HEK293T (cell line): ENCODE data around the gene SLCO3A1.

ENCODE experiments used
- CTCF ChIA-PET: fragments of 350-600 bp; formaldehyde crosslinking; extraction: SDS; loops from one replicate; lab custom pipeline; 2021; ENCODE audit warnings: antibody characterized with exemption, inconsistent platforms; lab: Yijun Ruan, JAX
- POLR2A ChIA-PET: fragments of 350-600 bp; formaldehyde crosslinking; extraction: SDS; loops from one replicate; lab custom pipeline; 2020; ENCODE audit warnings: antibody characterized with exemption, inconsistent platforms; lab: Yijun Ruan, JAX
- DNase-seq: peaks from one replicate; pipeline ENCODE4 v3.0.0; 2012; ENCODE audit warnings: mixed read lengths; ENCODE audit errors: extremely low spot score
- ARNT ChIP-seq: fragments of 450-650 bp; IDR thresholded peaks from 2 replicates; pipeline ENCODE4 v1.6.1; 2017; ENCODE audit warnings: mild to moderate bottlenecking
- BHLHE40 ChIP-seq: fragments of 450-650 bp; IDR thresholded peaks from 2 replicates; pipeline ENCODE4 v1.6.1; 2016; ENCODE audit warnings: mild to moderate bottlenecking, moderate library complexity, borderline replicate concordance
- CTBP1 ChIP-seq: fragments of 450-650 bp; IDR thresholded peaks from 2 replicates; pipeline ENCODE4 v1.6.1; 2016; ENCODE audit warnings: borderline replicate concordance
- ELF4 ChIP-seq: fragments of 450-650 bp; IDR thresholded peaks from 2 replicates; pipeline ENCODE4 v1.6.1; 2017; ENCODE audit warnings: antibody characterized with exemption
- FOXA1 ChIP-seq: fragments of 450-650 bp; IDR thresholded peaks from 2 replicates; pipeline ENCODE4 v1.6.1; 2016; ENCODE audit warnings: mild to moderate bottlenecking
- FOXK2 ChIP-seq: fragments of 450-650 bp; IDR thresholded peaks from 2 replicates; pipeline ENCODE4 v1.6.1; 2016; ENCODE audit warnings: mild to moderate bottlenecking
- FOXM1 ChIP-seq: fragments of 450-650 bp; IDR thresholded peaks from 2 replicates; pipeline ENCODE4 v1.6.1; 2017; ENCODE audit warnings: mild to moderate bottlenecking, borderline replicate concordance
- HDGF ChIP-seq: fragments of 450-650 bp; IDR thresholded peaks from 2 replicates; pipeline ENCODE4 v1.6.1; 2017; ENCODE audit warnings: antibody characterized with exemption, borderline replicate concordance
- L3MBTL2 ChIP-seq: fragments of 450-650 bp; conservative IDR thresholded peaks from 2 replicates; pipeline ENCODE4 v1.6.1; 2016; ENCODE audit warnings: mild to moderate bottlenecking
- LEF1 ChIP-seq: fragments of 450-650 bp; IDR thresholded peaks from 2 replicates; pipeline ENCODE4 v1.6.1; 2017; ENCODE audit warnings: mild to moderate bottlenecking, borderline replicate concordance
- NFRKB ChIP-seq: fragments of 450-650 bp; IDR thresholded peaks from 2 replicates; pipeline ENCODE4 v1.6.1; 2016; ENCODE audit warnings: mild to moderate bottlenecking, moderate library complexity
- SP1 ChIP-seq: fragments of 450-650 bp; IDR thresholded peaks from 2 replicates; pipeline ENCODE4 v1.6.1; 2017
- SUZ12 ChIP-seq: fragments of 450-650 bp; IDR thresholded peaks from 2 replicates; pipeline ENCODE4 v1.6.1; 2016; ENCODE audit warnings: mild to moderate bottlenecking
- TARDBP ChIP-seq: fragments of 450-650 bp; IDR thresholded peaks from 2 replicates; pipeline ENCODE4 v1.6.1; 2016
- ZNF384 ChIP-seq: fragments of 450-650 bp; IDR thresholded peaks from 2 replicates; pipeline ENCODE4 v1.6.1; 2016
- TF ChIP-seq, protein P1 (sequence below): fragments of 450-650 bp; IDR thresholded peaks from 2 replicates; pipeline ENCODE4 v1.6.1; 2016

Gene SLCO3A1

DNA sequence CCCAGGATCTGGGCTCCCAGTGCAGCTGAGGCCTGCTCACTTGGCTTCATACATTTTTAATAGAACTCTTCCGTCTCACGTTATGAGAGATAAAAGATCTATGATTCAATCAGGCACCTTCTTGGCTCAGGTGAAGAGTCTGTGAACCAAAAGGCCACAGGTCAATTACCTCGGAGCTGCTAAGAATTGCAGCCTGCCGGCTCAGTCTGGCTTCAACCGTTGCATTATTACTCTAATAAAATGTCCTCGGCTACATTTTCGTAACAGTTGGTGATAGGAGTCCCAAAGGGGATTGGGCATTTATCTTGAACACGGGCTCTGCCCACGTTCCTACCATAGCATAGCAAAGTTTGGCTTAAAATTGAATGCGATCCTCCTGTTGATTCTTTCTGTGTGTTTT is 176.3 kb downstream of the SLCO3A1 start:
- ChIA-PET CTCF (no interaction called here), POLR2A (no interaction called here)
- TF ChIP-seq FOXA1 = no peak
- no peak for TF ChIP-seq FOXM1
- no peak for TF ChIP-seq SUZ12
- TF ChIP-seq ELF4 = no peak
- TF ChIP-seq FOXK2 = no peak
- no peak for TF ChIP-seq SP1
- no peak for TF ChIP-seq LEF1
- TF ChIP-seq CTBP1 = no peak
- TF ChIP-seq, protein P1, sequence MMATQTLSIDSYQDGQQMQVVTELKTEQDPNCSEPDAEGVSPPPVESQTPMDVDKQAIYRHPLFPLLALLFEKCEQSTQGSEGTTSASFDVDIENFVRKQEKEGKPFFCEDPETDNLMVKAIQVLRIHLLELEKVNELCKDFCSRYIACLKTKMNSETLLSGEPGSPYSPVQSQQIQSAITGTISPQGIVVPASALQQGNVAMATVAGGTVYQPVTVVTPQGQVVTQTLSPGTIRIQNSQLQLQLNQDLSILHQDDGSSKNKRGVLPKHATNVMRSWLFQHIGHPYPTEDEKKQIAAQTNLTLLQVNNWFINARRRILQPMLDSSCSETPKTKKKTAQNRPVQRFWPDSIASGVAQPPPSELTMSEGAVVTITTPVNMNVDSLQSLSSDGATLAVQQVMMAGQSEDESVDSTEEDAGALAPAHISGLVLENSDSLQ = no peak
- no peak for TF ChIP-seq ZNF384
- TF ChIP-seq TARDBP = no peak
- no peak for TF ChIP-seq NFRKB
- TF ChIP-seq BHLHE40 = no peak
- no peak for TF ChIP-seq ARNT
- TF ChIP-seq L3MBTL2 = no peak
- no peak for DNase-seq

DNA sequence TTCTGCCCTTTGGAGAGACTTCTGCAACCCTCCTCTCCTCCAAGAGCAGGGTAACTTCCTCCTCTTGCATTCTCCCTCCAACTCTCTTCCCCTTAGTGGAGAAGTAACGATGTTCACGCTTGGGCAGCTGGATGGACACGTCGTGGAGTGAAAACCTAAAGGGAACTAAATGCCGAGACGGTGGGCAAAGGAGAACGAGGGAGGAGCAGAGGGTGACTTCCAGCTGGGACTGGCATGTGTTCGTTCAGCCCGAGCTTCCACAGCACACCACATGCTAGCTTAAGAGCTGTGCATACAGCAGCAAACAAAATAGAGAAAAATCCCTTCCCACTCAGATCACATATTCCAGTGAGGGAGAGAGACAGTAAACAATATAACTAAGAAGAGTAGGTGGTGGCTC is 179.8 kb downstream of the SLCO3A1 start:
- no peak for DNase-seq
- ChIA-PET POLR2A (no interaction called here), CTCF (no interaction called here)
- TF ChIP-seq ARNT = no peak
- TF ChIP-seq FOXM1 = no peak
- no peak for TF ChIP-seq SP1
- no peak for TF ChIP-seq L3MBTL2
- no peak for TF ChIP-seq ZNF384
- TF ChIP-seq SUZ12 = no peak
- TF ChIP-seq TARDBP = no peak
- no peak for TF ChIP-seq FOXK2
- TF ChIP-seq LEF1 = no peak
- TF ChIP-seq HDGF = no peak
- TF ChIP-seq CTBP1 = no peak
- TF ChIP-seq NFRKB = no peak
- no peak for TF ChIP-seq ELF4
- TF ChIP-seq FOXA1 = no peak
- TF ChIP-seq BHLHE40 = no peak
- TF ChIP-seq, protein P1 = no peak

DNA sequence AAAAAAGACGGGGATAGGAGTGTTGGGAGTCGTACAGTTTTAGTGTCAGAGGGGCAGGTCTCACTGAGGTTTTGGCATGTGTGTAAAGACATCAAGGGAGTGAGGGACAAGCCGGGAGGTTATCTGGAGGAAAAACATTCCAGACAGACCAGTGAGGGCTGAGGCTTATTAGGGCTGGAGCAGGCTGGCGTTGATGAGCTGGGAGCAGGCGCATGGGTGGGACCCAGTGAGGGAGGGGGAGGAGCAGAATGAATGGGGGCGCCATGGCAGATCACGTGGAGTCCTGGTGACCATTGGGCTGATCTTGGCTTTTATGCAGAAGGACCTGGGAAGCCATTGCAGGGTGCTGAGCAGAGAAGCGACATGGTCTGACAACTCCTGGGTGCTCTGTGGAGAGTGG is 180.2 kb downstream of the SLCO3A1 start:
- ChIA-PET CTCF (no interaction called here), POLR2A (no interaction called here)
- no peak for TF ChIP-seq SP1
- DNase-seq = no peak

DNA sequence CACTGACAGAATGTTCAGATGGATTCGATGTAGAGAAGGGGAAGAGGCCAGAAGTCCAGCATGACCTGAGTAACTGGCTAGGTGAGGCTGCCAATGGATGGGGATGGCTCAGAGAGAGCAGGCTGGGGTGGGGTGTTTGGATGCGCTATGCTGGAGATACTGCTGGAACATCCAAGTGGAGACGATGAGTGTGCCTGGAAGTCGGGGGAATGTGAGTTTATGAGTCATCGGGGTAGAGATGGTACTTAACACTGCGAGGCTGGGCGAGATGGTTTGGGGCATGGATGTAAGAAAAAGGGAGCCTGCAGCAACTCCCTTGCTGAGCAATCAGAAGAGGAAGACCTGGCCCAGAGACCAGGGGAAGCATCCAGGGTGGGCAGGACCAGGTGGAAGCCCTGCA is 180.7 kb downstream of the SLCO3A1 start:
- ChIA-PET CTCF (no interaction called here), POLR2A (no interaction called here)
- DNase-seq = no peak
- no peak for TF ChIP-seq ZNF384
- no peak for TF ChIP-seq BHLHE40
- TF ChIP-seq SUZ12 = no peak

DNA sequence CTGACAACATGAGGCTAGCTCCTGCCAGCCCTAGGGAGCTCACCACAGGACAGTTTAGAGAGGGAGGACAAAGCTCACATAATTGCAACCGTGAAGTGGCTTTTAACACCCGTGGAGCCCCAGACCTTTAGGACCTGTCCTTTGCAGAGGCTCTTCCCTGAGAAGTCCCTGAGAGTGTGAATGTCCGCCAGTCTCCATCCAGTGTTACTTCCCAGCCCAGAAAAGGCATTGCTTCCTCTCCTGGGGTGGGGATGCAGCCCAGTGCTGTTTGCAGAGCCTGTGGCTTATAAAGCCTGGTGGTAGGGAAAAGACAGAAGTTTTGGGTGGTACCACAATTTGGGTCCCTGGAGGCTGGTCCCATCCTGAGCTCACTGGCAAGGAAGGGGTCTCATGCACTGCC is 182.0 kb downstream of the SLCO3A1 start:
- TF ChIP-seq, protein P1 = no peak
- TF ChIP-seq LEF1 = no peak
- TF ChIP-seq ELF4 = no peak
- no peak for TF ChIP-seq ZNF384
- TF ChIP-seq FOXK2 = no peak
- TF ChIP-seq CTBP1 = no peak
- no peak for TF ChIP-seq HDGF
- TF ChIP-seq BHLHE40 = no peak
- TF ChIP-seq NFRKB = no peak
- TF ChIP-seq ARNT = no peak
- no peak for TF ChIP-seq TARDBP
- TF ChIP-seq SUZ12 = no peak
- TF ChIP-seq FOXM1 = no peak
- no peak for TF ChIP-seq FOXA1
- no peak for TF ChIP-seq SP1
- CTCF ChIA-PET = no interaction called here
- no peak for DNase-seq
- POLR2A ChIA-PET = no interaction called here

DNA sequence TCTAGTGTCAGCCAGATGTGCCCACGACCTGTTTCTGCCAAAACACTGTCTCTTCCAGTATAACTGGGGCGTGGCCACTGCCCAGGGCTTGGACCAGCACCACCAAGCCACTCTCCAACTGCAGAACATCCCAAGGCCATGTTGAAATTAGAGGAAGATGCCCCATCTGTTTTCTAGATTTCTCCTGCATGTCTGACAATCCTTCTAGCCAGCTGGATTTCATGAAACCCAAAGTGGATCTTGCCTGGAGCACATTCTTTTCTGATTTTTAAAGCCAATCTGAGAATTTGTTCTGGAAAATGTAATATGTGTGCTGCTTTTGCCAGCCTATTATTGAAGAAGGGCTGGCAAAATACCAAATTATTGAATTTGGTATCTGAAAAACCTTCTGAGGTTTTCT is 182.5 kb downstream of the SLCO3A1 start:
- TF ChIP-seq BHLHE40 = no peak
- no peak for TF ChIP-seq ZNF384
- no peak for TF ChIP-seq TARDBP
- no peak for TF ChIP-seq HDGF
- TF ChIP-seq FOXA1 = no peak
- no peak for TF ChIP-seq FOXK2
- no peak for TF ChIP-seq FOXM1
- no peak for TF ChIP-seq CTBP1
- TF ChIP-seq L3MBTL2 = no peak
- no peak for TF ChIP-seq NFRKB
- TF ChIP-seq SP1 = no peak
- TF ChIP-seq LEF1 = no peak
- TF ChIP-seq ELF4 = no peak
- TF ChIP-seq, protein P1 = no peak
- ChIA-PET POLR2A (no interaction called here), CTCF (no interaction called here)
- DNase-seq = no peak
